Spinal cord (tissue), 10 donors: Measurements from ENCODE around the gene HDDC3. TPM values are rescaled to one million over a fixed set of nuclear protein-coding genes. Genes with fewer than 3 reads are reported as not detected.

Source experiments
- DNase-seq, 6 donors: peaks; one replicate each; pipeline versions ENCODE4 v3.0.0 to v3.0.0-alpha.2; 2013 to 2015; ENCODE audit warnings: low spot score in 6 of 6, low read depth in 4 of 6
- H3K27ac ChIP-seq: one replicate; pipeline ENCODE4 v1.5.1; 2013; ENCODE audit warnings: low read depth, low read length, control low read depth
- H3K27me3 ChIP-seq: one replicate; pipeline ENCODE4 v1.6.1; 2013; ENCODE audit warnings: low read length; ENCODE audit not compliant: control insufficient read depth, insufficient read depth
- H3K36me3 ChIP-seq: one replicate; pipeline ENCODE4 v1.6.1; 2013; ENCODE audit warnings: low read length; ENCODE audit not compliant: control insufficient read depth, insufficient read depth
- H3K4me1 ChIP-seq: one replicate; pipeline ENCODE4 v1.6.1; 2013; ENCODE audit warnings: low read length; ENCODE audit not compliant: control insufficient read depth, insufficient read depth
- H3K4me3 ChIP-seq: one replicate; pipeline ENCODE4 v1.5.1; 2013; ENCODE audit warnings: low read depth, low read length, control low read depth
- H3K9me3 ChIP-seq: one replicate; pipeline ENCODE4 v1.6.1; 2013; ENCODE audit warnings: low read length; ENCODE audit not compliant: control insufficient read depth, insufficient read depth
- WGBS: methylation state at CpG from one replicate; pipeline ENCODE4 v1.1.5; 2013; ENCODE audit warnings: missing lambda C conversion rate; ENCODE audit not compliant: insufficient coverage; 5-methylcytosine and 5-hydroxymethylcytosine counted together
- polyA plus RNA-seq, 2 donors: library from polyadenylated mRNA; unstranded; fragments of 120-200 nt; gene quantifications; one replicate each; pipeline ENCODE4 v1.2.1, GENCODE V29; 2013; ENCODE audit not compliant: insufficient read length in 2 of 2
- small RNA-seq: library from RNA; depleted of rRNA; stranded (forward); fragments of <200 nt; gene quantifications from one replicate; pipeline ENCODE3, GENCODE V24; 2014; ENCODE audit warnings: low replicate concordance
- total RNA-seq, 2 donors: library from RNA; depleted of rRNA in 1 of 2; stranded (reverse); fragments of 120-200 nt in 1 of 2; fragments of >200 nt in 1 of 2; gene quantifications; one replicate each; pipeline versions ENCODE4 v1.2.3 to v1.2.4, GENCODE V29; 2013 to 2014
- donor health status: healthy.

Gene HDDC3
- total and polyA plus RNA-seq, 4 donors = 7.6 to 21.7 (median 15.0) TPM

DNA sequence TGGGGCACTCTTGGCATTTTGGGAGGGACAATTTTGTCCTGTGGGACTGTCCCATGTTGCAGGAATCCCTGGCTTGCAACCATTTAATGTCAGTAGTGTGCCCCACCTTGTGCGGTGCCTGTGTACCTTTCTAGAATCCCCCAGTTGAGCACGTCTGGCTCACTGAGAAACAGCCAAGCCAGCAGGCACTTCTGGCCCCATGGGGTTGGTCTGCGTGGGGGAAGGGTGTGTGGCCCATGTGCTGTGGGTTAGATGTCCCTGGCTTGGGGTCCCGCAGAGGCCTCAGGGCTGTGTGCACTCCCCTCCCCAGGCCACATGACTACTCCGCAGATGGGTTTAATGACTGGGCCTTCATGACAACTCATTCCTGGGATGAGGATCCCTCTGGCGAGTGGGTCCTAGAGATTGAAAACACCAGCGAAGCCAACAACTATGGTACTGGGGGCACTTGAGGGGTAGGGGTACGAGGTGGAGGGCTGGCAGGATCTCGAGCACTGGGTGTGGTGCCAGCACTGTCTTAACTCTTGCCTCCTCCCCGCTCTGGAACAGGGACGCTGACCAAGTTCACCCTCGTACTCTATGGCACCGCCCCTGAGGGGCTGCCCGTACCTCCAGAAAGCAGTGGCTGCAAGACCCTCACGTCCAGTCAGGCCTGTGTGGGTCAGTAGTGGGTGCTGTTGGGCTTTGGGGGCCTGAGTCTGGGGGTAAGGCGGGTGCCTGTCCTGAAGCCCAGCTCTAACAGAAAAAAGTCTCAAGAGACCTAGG, 51.8 kb downstream of the HDDC3 start:
- DNase-seq = no peak
- Histone ChIP-seq H3K27ac (no peak overlapping the region), H3K27me3 (no peaks in the 10 kb centered on the region), H3K36me3 (peaks cover 80% of the 10 kb centered on the region), H3K4me1 (peaks cover 27% of the 10 kb centered on the region), H3K9me3 (no peaks in the 10 kb centered on the region), H3K4me3 (no peak overlapping the region)
- 93% methylated on average over 13 of the region's 16 CpGs for WGBS

Small RNA genes within 50 kb of the gene (small RNA-seq; reads per million reads assigned to genes)
- not detected for gene RF00019

Other genes with a start within 250 kb of the HDDC3 start
- gene BLM, start 215.2 kb downstream of the HDDC3 start, total RNA-seq = 1 to 10 TPM; 8.3 to 9.4 TPM
- 1 to 10 TPM; 7.2 to 9.1 TPM for gene BLM, start 215.2 kb downstream of the HDDC3 start, polyA plus RNA-seq
- gene FURIN, start 64.0 kb downstream of the HDDC3 start, total RNA-seq = 10 to 100 TPM; 13.2 to 23.7 TPM
- 10 to 100 TPM; 24.9 to 27.0 TPM for gene FURIN, start 64.0 kb downstream of the HDDC3 start, polyA plus RNA-seq
- gene FES, start 48.0 kb downstream of the HDDC3 start, total RNA-seq = 10 to 100 TPM; 13.3 to 19.5 TPM
- gene FES, start 48.0 kb downstream of the HDDC3 start, polyA plus RNA-seq = 10 to 100 TPM in 1 of 2 donors, 1 to 10 TPM in 1; 8.7 to 12.1 TPM
- gene MAN2A2, start 29.2 kb downstream of the HDDC3 start, total RNA-seq = 10 to 100 TPM; 25.3 to 48.5 TPM
- gene MAN2A2, start 29.2 kb downstream of the HDDC3 start, polyA plus RNA-seq = 100 to 1,000 TPM; 114 to 128 TPM
- 10 to 100 TPM; 29.3 to 51.4 TPM for gene UNC45A, start 2.7 kb upstream of the HDDC3 start, total RNA-seq
- 10 to 100 TPM; 43.6 to 54.7 TPM for gene UNC45A, start 2.7 kb upstream of the HDDC3 start, polyA plus RNA-seq
- 10 to 100 TPM; 16.9 to 18.0 TPM for gene RCCD1, start 22.3 kb upstream of the HDDC3 start, total RNA-seq
- gene RCCD1, start 22.3 kb upstream of the HDDC3 start, polyA plus RNA-seq = 10 to 100 TPM; 25.6 to 30.5 TPM
- gene PRC1, start 62.0 kb upstream of the HDDC3 start, total RNA-seq = 10 to 100 TPM; 46.0 to 66.5 TPM
- 10 to 100 TPM; 53.5 to 62.2 TPM for gene PRC1, start 62.0 kb upstream of the HDDC3 start, polyA plus RNA-seq
- 10 to 100 TPM in 1 of 2 donors, 1 to 10 TPM in 1; 7.9 to 19.9 TPM for gene VPS33B, start 90.0 kb upstream of the HDDC3 start, total RNA-seq
- gene VPS33B, start 90.0 kb upstream of the HDDC3 start, polyA plus RNA-seq = 10 to 100 TPM; 27.5 to 35.2 TPM
- gene SV2B, start 167.7 kb upstream of the HDDC3 start, total RNA-seq = 10 to 100 TPM in 1 of 2 donors, 1 to 10 TPM in 1; 6.6 to 31.0 TPM
- gene SV2B, start 167.7 kb upstream of the HDDC3 start, polyA plus RNA-seq = 10 to 100 TPM; 14.7 to 15.2 TPM